SK-N-SH treated with all-trans-retinoic acid at 6 μM for 48 hours (cell line): ENCODE data around the gene PDE4B.

Experiments used
- ARNTL ChIP-seq: fragments of 450-650 bp; formaldehyde crosslinking; IDR thresholded peaks from 2 replicates; pipeline ENCODE4 v1.5.0; 2020; ENCODE audit warnings: low read depth, mild to moderate bottlenecking, moderate library complexity, borderline replicate concordance
- GLIS3 ChIP-seq: fragments of 250-450 bp; sonication (Bioruptor Pico); IDR thresholded peaks from 2 replicates; pipeline ENCODE4 v1.5.0; 2020; ENCODE audit warnings: mild to moderate bottlenecking, moderate library complexity
- RARB ChIP-seq: fragments of 250-450 bp; sonication (Bioruptor Pico); IDR thresholded peaks from 2 replicates; pipeline ENCODE4 v1.8.0; 2021; ENCODE audit warnings: mild to moderate bottlenecking, moderate library complexity
- ZNF565 ChIP-seq: fragments of 450-650 bp; formaldehyde crosslinking; conservative IDR thresholded peaks from 2 replicates; pipeline ENCODE4 v1.5.0; 2020; ENCODE audit warnings: low read depth, mild to moderate bottlenecking, moderate library complexity
- TF ChIP-seq, protein P1 (sequence below): fragments of 250-450 bp; sonication (Bioruptor Pico); IDR thresholded peaks from 2 replicates; pipeline ENCODE4 v1.8.0; 2021; ENCODE audit warnings: low read depth, mild to moderate bottlenecking, moderate library complexity, borderline replicate concordance

DNA sequence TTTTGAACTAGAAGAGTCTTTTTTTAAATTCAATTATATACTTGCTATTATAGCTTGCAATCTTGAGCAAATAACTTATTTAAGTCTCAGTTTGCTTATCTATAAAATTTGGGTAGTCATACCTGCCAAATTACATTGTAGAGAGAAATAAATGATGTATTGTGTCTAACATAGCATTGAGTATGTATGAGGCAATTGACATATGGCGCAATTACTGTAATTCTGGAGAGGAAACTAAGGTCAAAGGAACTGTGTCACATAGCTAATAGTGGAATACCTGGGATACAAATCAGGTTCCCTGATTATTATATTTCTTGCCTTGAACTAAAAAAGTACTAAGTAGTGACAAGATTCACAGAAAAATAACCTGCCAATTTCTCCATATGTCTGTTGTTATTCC is 302.5 kb downstream of the PDE4B start:
- no peak for TF ChIP-seq ZNF565 (CRISPR knock-in tag)
- TF ChIP-seq ARNTL (CRISPR knock-in tag) = no peak
- no peak for TF ChIP-seq GLIS3 (CRISPR knock-in tag)
- TF ChIP-seq, protein P1, sequence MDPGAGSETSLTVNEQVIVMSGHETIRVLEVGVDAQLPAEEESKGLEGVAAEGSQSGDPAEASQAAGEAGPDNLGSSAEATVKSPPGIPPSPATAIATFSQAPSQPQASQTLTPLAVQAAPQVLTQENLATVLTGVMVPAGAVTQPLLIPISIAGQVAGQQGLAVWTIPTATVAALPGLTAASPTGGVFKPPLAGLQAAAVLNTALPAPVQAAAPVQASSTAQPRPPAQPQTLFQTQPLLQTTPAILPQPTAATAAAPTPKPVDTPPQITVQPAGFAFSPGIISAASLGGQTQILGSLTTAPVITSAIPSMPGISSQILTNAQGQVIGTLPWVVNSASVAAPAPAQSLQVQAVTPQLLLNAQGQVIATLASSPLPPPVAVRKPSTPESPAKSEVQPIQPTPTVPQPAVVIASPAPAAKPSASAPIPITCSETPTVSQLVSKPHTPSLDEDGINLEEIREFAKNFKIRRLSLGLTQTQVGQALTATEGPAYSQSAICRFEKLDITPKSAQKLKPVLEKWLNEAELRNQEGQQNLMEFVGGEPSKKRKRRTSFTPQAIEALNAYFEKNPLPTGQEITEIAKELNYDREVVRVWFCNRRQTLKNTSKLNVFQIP = no peak
- TF ChIP-seq RARB (CRISPR knock-in tag) = no peak
